Body of pancreas (tissue), 4 donors: ENCODE measurements around the gene BANK1. TPM values are rescaled to one million over a fixed set of nuclear protein-coding genes. Genes with fewer than 3 reads are reported as not detected.

Experiments used
- ATAC-seq: fragments of 150-250 bp; one replicate; pipeline ENCODE4 v1.9.1; 2016
- DNase-seq, 4 donors: peaks; one replicate each; pipeline ENCODE4 v3.0.0-alpha.2; 2019
- H3K27ac ChIP-seq, 4 donors: fragments of 200-600 bp; sonication (generic); 1 replicate in 3 of 4; 2 replicates in 1 of 4; pipeline versions ENCODE4 v1.5.1 to v1.6.1; 2016 to 2019; ENCODE audit warnings: mild to moderate bottlenecking in 1 of 4, mixed read lengths in 1 of 4, moderate library complexity in 1 of 4
- H3K27me3 ChIP-seq, 2 donors: fragments of 200-600 bp; sonication (generic); one replicate each; pipeline ENCODE4 v1.6.0; 2016; ENCODE audit warnings: mild to moderate bottlenecking in 1 of 2
- H3K36me3 ChIP-seq, 2 donors: fragments of 200-600 bp; sonication (generic); replicated peaks in 1 of 2; 2 replicates each; pipeline ENCODE4 v1.5.1; 2016; ENCODE audit warnings: low read depth in 2 of 2; ENCODE audit not compliant: insufficient read depth in 1 of 2
- H3K4me1 ChIP-seq: fragments of 200-600 bp; sonication (generic); one replicate; pipeline ENCODE4 v1.6.0; 2016
- H3K4me3 ChIP-seq, 2 donors: fragments of 200-600 bp; sonication (generic); 1 replicate in 1 of 2; 2 replicates in 1 of 2; pipeline ENCODE4 v1.5.1; 2016 to 2019
- H3K9me3 ChIP-seq, 3 donors: fragments of 200-600 bp; sonication (generic); 1 replicate in 2 of 3; 2 replicates in 1 of 3; pipeline ENCODE4 v1.5.1; 2016
- CTCF ChIP-seq, 7 experiments: fragments of 450-650 bp in 4 of 7; fragments of 200-600 bp in 3 of 7; sonication (generic) in 3 of 7; IDR thresholded peaks; one replicate each; pipeline ENCODE4 v1.5.1; 2016 to 2019; ENCODE audit warnings: antibody characterized with exemption in 7 of 7
- POLR2A ChIP-seq, 3 donors: fragments of 450-650 bp; IDR thresholded peaks; one replicate each; pipeline ENCODE4 v1.6.1; 2016; ENCODE audit warnings: antibody characterized with exemption in 3 of 3, mild to moderate bottlenecking in 2 of 3
- WGBS, 2 donors: methylation state at CpG; one replicate each; pipeline ENCODE4 v1.1.5; 2017; 5-methylcytosine and 5-hydroxymethylcytosine counted together
- intact Hi-C: fragments of 100-400 bp; cut with DNase I; formaldehyde crosslinking; loops from one replicate; pipeline ENCODE4 v1.15.1; 2023
- total RNA-seq, 2 donors: library from RNA; depleted of rRNA; stranded (reverse); fragments of >200 nt; gene quantifications; one replicate each; pipeline ENCODE4 v1.1.0, GENCODE V29; 2016

BANK1 gene
- total RNA-seq, 2 donors from 2014 or later: 1.0 to 2.0 TPM

GRCh38 chr4:101961144-101961543 lies 170.6 kb downstream of the BANK1 start:
- ATAC-seq: no peak
- DNase-seq: peak in 1 of 4 donors; percentile 2
- no peaks in the 10 kb centered on the region for H3K27me3 ChIP-seq
- WGBS, 2 donors: 63 to 67% methylated on average over 1 of the region's 1 CpG
- no peaks in the 10 kb centered on the region for H3K9me3 ChIP-seq
- intact Hi-C loops: no loop called here
- H3K4me3 ChIP-seq: no peak overlapping the region
- no peak overlapping the region for H3K27ac ChIP-seq
- TF ChIP-seq CTCF (IDR thresholded peaks at IDR 0.05): no peak
- TF ChIP-seq POLR2A (IDR thresholded peaks at IDR 0.05): no peak
- no peaks in the 10 kb centered on the region for H3K4me1 ChIP-seq
- H3K36me3 ChIP-seq: no peaks in the 10 kb centered on the region

- H3K27ac ChIP-seq: no peak overlapping the region
- DNase-seq (no peak), ATAC-seq (no peak)
- no peaks in the 10 kb centered on the region for H3K27me3 ChIP-seq
- H3K36me3 ChIP-seq: no peaks in the 10 kb centered on the region
- 62 to 63% methylated on average over 2 of the region's 2 CpGs for WGBS, 2 donors
- H3K4me1 ChIP-seq: no peaks in the 10 kb centered on the region
- no peak for TF ChIP-seq POLR2A (IDR thresholded peaks at IDR 0.05)
- no peak for TF ChIP-seq CTCF (IDR thresholded peaks at IDR 0.05)
- H3K4me3 ChIP-seq: no peak overlapping the region
- intact Hi-C loops: no loop called here
- H3K9me3 ChIP-seq: no peaks in the 10 kb centered on the region
These were observed 177.3 kb downstream of the BANK1 start for GRCh38 chr4:101967697-101968346.

GRCh38 chr4:101968364-101968763 lies 177.8 kb downstream of the BANK1 start:
- H3K4me3 ChIP-seq: no peak overlapping the region
- no peaks in the 10 kb centered on the region for H3K36me3 ChIP-seq
- no peak for TF ChIP-seq CTCF (IDR thresholded peaks at IDR 0.05)
- TF ChIP-seq POLR2A (IDR thresholded peaks at IDR 0.05): no peak
- WGBS, 2 donors: 39 to 65% methylated on average over 2 of the region's 2 CpGs
- H3K27me3 ChIP-seq: no peaks in the 10 kb centered on the region
- H3K4me1 ChIP-seq: no peaks in the 10 kb centered on the region
- no peak for ATAC-seq
- no peak for DNase-seq
- intact Hi-C loops: no loop called here
- no peaks in the 10 kb centered on the region for H3K9me3 ChIP-seq
- H3K27ac ChIP-seq: no peak overlapping the region

- intact Hi-C loops: no loop called here
- 51 to 61% methylated on average over 6 of the region's 6 CpGs for WGBS, 2 donors
- DNase-seq (no peak), ATAC-seq (no peak)
- TF ChIP-seq CTCF (IDR thresholded peaks at IDR 0.05): no peak
- no peak for TF ChIP-seq POLR2A (IDR thresholded peaks at IDR 0.05)
- Histone ChIP-seq H3K4me3 (no peak overlapping the region), H3K27me3 (no peaks in the 10 kb centered on the region), H3K9me3 (no peaks in the 10 kb centered on the region), H3K27ac (no peak overlapping the region), H3K4me1 (no peaks in the 10 kb centered on the region), H3K36me3 (no peaks in the 10 kb centered on the region)
These were observed 179.4 kb downstream of the BANK1 start for GRCh38 chr4:101969965-101970364.

- DNase-seq: no peak
- no peak overlapping the region for H3K27ac ChIP-seq
- 31 to 38% methylated on average over 6 of the region's 6 CpGs for WGBS, 2 donors
- H3K4me3 ChIP-seq: no peak overlapping the region
- no peaks in the 10 kb centered on the region for H3K9me3 ChIP-seq
- intact Hi-C loops: no loop called here
- TF ChIP-seq CTCF (IDR thresholded peaks at IDR 0.05) (no peak), POLR2A (IDR thresholded peaks at IDR 0.05) (no peak)
- no peak for ATAC-seq
- H3K4me1 ChIP-seq: no peaks in the 10 kb centered on the region
- H3K36me3 ChIP-seq: no peaks in the 10 kb centered on the region
- H3K27me3 ChIP-seq: no peaks in the 10 kb centered on the region
These were observed 180.1 kb downstream of the BANK1 start for GRCh38 chr4:101970547-101971155.
